Neuronal stem cell (in vitro differentiated cells): ENCODE results near the gene ELOF1.

Source experiments
- DNase-seq: peaks from one replicate; pipeline ENCODE4 v3.0.0-alpha.2; 2013; ENCODE audit warnings: low spot score
- H2AFZ ChIP-seq: one replicate; pipeline ENCODE4 v1.6.1; 2013; ENCODE audit warnings: mild to moderate bottlenecking, low read length, inconsistent platforms
- H2AK5ac ChIP-seq: 2 replicates; pipeline ENCODE4 v1.6.1; 2013; ENCODE audit warnings: low read depth, mild to moderate bottlenecking, inconsistent platforms, low read length, moderate library complexity, mixed read lengths
- H2BK120ac ChIP-seq: 2 replicates; pipeline ENCODE4 v1.6.1; 2013; ENCODE audit warnings: low read depth, mild to moderate bottlenecking, inconsistent platforms, low read length, moderate library complexity, mixed read lengths
- H2BK12ac ChIP-seq: one replicate; pipeline ENCODE4 v1.6.1; 2013; ENCODE audit warnings: low read length, inconsistent platforms
- H2BK15ac ChIP-seq: 2 replicates; pipeline ENCODE4 v1.6.1; 2013; ENCODE audit warnings: mild to moderate bottlenecking, low read length, inconsistent platforms, mixed read lengths
- H2BK5ac ChIP-seq: one replicate; pipeline ENCODE4 v1.6.1; 2013; ENCODE audit warnings: inconsistent platforms, mild to moderate bottlenecking, low read length, moderate library complexity
- H3K14ac ChIP-seq: one replicate; pipeline ENCODE4 v1.6.1; 2013; ENCODE audit warnings: low read length, inconsistent platforms
- H3K18ac ChIP-seq: 2 replicates; pipeline ENCODE4 v1.6.1; 2013; ENCODE audit warnings: low read length, inconsistent platforms
- H3K23ac ChIP-seq: 2 replicates; pipeline ENCODE4 v1.6.1; 2013; ENCODE audit warnings: low read depth, mild to moderate bottlenecking, mixed read lengths, low read length, inconsistent platforms; ENCODE audit not compliant: poor library complexity
- H3K27ac ChIP-seq: replicated peaks from 3 replicates; pipeline ENCODE4 v1.5.1; 2013; ENCODE audit warnings: low read length, inconsistent platforms
- H3K27me3 ChIP-seq, 3 experiments: 2 replicates each; pipeline ENCODE4 v1.6.1; 2013; ENCODE audit warnings: low read length in 3 of 3, mild to moderate bottlenecking in 2 of 3, inconsistent platforms in 1 of 3, low read depth in 1 of 3, mixed read lengths in 1 of 3, moderate library complexity in 1 of 3; ENCODE audit not compliant: control insufficient read depth in 3 of 3, insufficient read depth in 3 of 3
- H3K36me3 ChIP-seq, 2 donors: replicated peaks in 1 of 2; 2 replicates each; pipeline ENCODE4 v1.6.1; 2013; ENCODE audit warnings: low read length in 2 of 2; ENCODE audit not compliant: control insufficient read depth in 2 of 2, insufficient read depth in 2 of 2
- H3K4ac ChIP-seq: 2 replicates; pipeline ENCODE4 v1.6.1; 2013; ENCODE audit warnings: inconsistent platforms, mild to moderate bottlenecking, low read length, moderate library complexity
- H3K4me1 ChIP-seq, 2 donors: 1 replicate in 1 of 2; 2 replicates in 1 of 2; pipeline ENCODE4 v1.6.1; 2013; ENCODE audit warnings: low read length in 2 of 2, low read depth in 1 of 2; ENCODE audit not compliant: control insufficient read depth in 2 of 2, insufficient read depth in 1 of 2
- H3K4me2 ChIP-seq: one replicate; pipeline ENCODE4 v1.6.1; 2013; ENCODE audit warnings: mild to moderate bottlenecking, low read length, inconsistent platforms; ENCODE audit not compliant: insufficient read depth, poor library complexity, severe bottlenecking
- H3K4me3 ChIP-seq, 2 donors: 2 replicates each; pipeline ENCODE4 v1.5.1; 2013; ENCODE audit warnings: low read length in 2 of 2, mild to moderate bottlenecking in 2 of 2, inconsistent platforms in 1 of 2, moderate library complexity in 1 of 2
- H3K79me1 ChIP-seq: one replicate; pipeline ENCODE4 v1.6.1; 2013; ENCODE audit warnings: low read depth, mild to moderate bottlenecking, inconsistent platforms, low read length, moderate library complexity
- H3K9ac ChIP-seq: one replicate; pipeline ENCODE4 v1.6.1; 2013; ENCODE audit warnings: mild to moderate bottlenecking, low read depth, low read length, inconsistent platforms; ENCODE audit not compliant: poor library complexity
- H3K9me3 ChIP-seq, 2 donors: replicated peaks in 1 of 2; 2 replicates each; pipeline versions ENCODE3 to v1.6.1; 2013; ENCODE audit warnings: low read length in 2 of 2, mild to moderate bottlenecking in 2 of 2, inconsistent platforms in 1 of 2, low read depth in 1 of 2, mixed read lengths in 1 of 2, moderate library complexity in 1 of 2; ENCODE audit not compliant: control insufficient read depth in 2 of 2, insufficient read depth in 1 of 2
- H4K8ac ChIP-seq: one replicate; pipeline ENCODE4 v1.6.1; 2013; ENCODE audit warnings: low read depth, mild to moderate bottlenecking, inconsistent platforms, low read length, moderate library complexity
- H4K91ac ChIP-seq: one replicate; pipeline ENCODE4 v1.6.1; 2013; ENCODE audit warnings: low read length, low read depth, mild to moderate bottlenecking, inconsistent platforms; ENCODE audit not compliant: poor library complexity
- WGBS, 2 donors: extraction: QIAGEN DNeasy Blood & Tissue Kit; methylation state at CpG; one replicate each; pipeline ENCODE4 v1.1.7; 2013; ENCODE audit warnings: missing lambda C conversion rate in 2 of 2, mixed read lengths in 1 of 2; ENCODE audit not compliant: insufficient read length in 2 of 2, insufficient replicate concordance in 1 of 2; ENCODE audit errors: extremely low coverage in 2 of 2; 5-methylcytosine and 5-hydroxymethylcytosine counted together

ELOF1 gene

GRCh38 chr19:11580116-11580515, 21.1 kb upstream of the ELOF1 start:
- Histone ChIP-seq H3K9ac (no peak overlapping the region), H3K27ac (no peak overlapping the region), H3K18ac (no peak overlapping the region), H3K4ac (no peak overlapping the region), H3K4me3 (no peak overlapping the region), H2AK5ac (no peak overlapping the region), H2BK120ac (no peak overlapping the region), H3K9me3 (peaks cover 0 to 2% of the 10 kb centered on the region in 2 donors), H3K14ac (no peak overlapping the region), H3K79me1 (no peaks in the 10 kb centered on the region), H2BK12ac (no peak overlapping the region), H3K4me2 (no peak overlapping the region), H4K8ac (no peak overlapping the region), H3K36me3 (no peaks in the 10 kb centered on the region), H2BK5ac (no peak overlapping the region), H3K23ac (no peak overlapping the region), H4K91ac (no peak overlapping the region), H2BK15ac (no peak overlapping the region), H2AFZ (no peak overlapping the region), H3K4me1 (peaks cover 6 to 9% of the 10 kb centered on the region in 2 donors), H3K27me3 (peaks cover 0 to 14% (median 5%) of the 10 kb centered on the region in 3 experiments)
- WGBS, 2 donors: no CpG with 5 or more reads among the region's 4 CpGs
- no peak for DNase-seq

- Histone ChIP-seq H3K4ac (peak overlapping the region; percentile 66), H3K18ac (peak overlapping the region; percentile 95), H2AFZ (peak overlapping the region; percentile 81), H3K4me3 (peak overlapping the region in 1 of 2 donors; percentile 47), H4K8ac (peak overlapping the region; percentile 7), H3K27me3 (peaks cover 0 to 14% (median 5%) of the 10 kb centered on the region in 3 experiments), H3K9me3 (peaks cover 0 to 2% of the 10 kb centered on the region in 2 donors), H3K4me1 (peaks cover 6 to 9% of the 10 kb centered on the region in 2 donors), H3K14ac (peak overlapping the region; percentile 82), H3K9ac (peak overlapping the region; percentile 77), H4K91ac (no peak overlapping the region), H2AK5ac (peak overlapping the region; percentile 81), H2BK120ac (peak overlapping the region; percentile 74), H3K79me1 (no peaks in the 10 kb centered on the region), H3K4me2 (peak overlapping the region; percentile 40), H2BK12ac (peak overlapping the region; percentile 2), H3K36me3 (no peaks in the 10 kb centered on the region), H3K27ac (no peak overlapping the region), H2BK5ac (no peak overlapping the region), H3K23ac (peak overlapping the region; percentile 93), H2BK15ac (peak overlapping the region; percentile 97)
- WGBS, 2 donors: no CpG with 5 or more reads among the region's 62 CpGs
- DNase-seq: no peak
Measured at GRCh38 chr19:11578258-11579142, 19.5 kb upstream of the ELOF1 start.

GRCh38 chr19:11577451-11578257, 18.6 kb upstream of the ELOF1 start, which contains the start of gene ACP5:
TSS of gene ACP5 (minus strand) at chr19:11577645. CDS start at chr19:11577317, 328 bp downstream.
- peak within 1 kb of the TSS; percentile 81 for H2AFZ ChIP-seq
- H3K27me3 ChIP-seq: peaks cover 0 to 14% (median 5%) of the 10 kb centered on the region in 3 experiments
- peaks cover 6 to 9% of the 10 kb centered on the region in 2 donors for H3K4me1 ChIP-seq
- peak within 1 kb of the TSS; percentile 92 for H2AK5ac ChIP-seq
- peak within 1 kb of the TSS; percentile 3 for H3K14ac ChIP-seq
- peak within 1 kb of the TSS; percentile 93 for H3K23ac ChIP-seq
- DNase-seq: no peak
- H3K4ac ChIP-seq: peak within 1 kb of the TSS; percentile 66
- H3K79me1 ChIP-seq: no peaks in the 10 kb centered on the region
- peaks cover 0 to 2% of the 10 kb centered on the region in 2 donors for H3K9me3 ChIP-seq
- no peak within 1 kb of the TSS for H3K27ac ChIP-seq
- WGBS, 2 donors: no CpG with 5 or more reads among the region's 18 CpGs
- H2BK12ac ChIP-seq: peak within 1 kb of the TSS; percentile 58
- peak within 1 kb of the TSS; percentile 97 for H2BK15ac ChIP-seq
- H3K36me3 ChIP-seq: no peaks in the 10 kb centered on the region
- no peak within 1 kb of the TSS for H4K91ac ChIP-seq
- H3K4me2 ChIP-seq: peak within 1 kb of the TSS; percentile 40
- peak within 1 kb of the TSS; percentile 82 for H4K8ac ChIP-seq
- peak within 1 kb of the TSS; percentile 74 for H2BK120ac ChIP-seq
- peak within 1 kb of the TSS in 1 of 2 donors; percentile 47 for H3K4me3 ChIP-seq
- H3K9ac ChIP-seq: peak within 1 kb of the TSS; percentile 77
- peak within 1 kb of the TSS; percentile 95 for H3K18ac ChIP-seq
- peak within 1 kb of the TSS; percentile 24 for H2BK5ac ChIP-seq
